HEK293 (cell line): Measurements from ENCODE around the gene MGST2.

Experiments
- ZNF133 ChIP-seq: fragments of 450-650 bp; formaldehyde crosslinking; IDR thresholded peaks from 2 replicates; pipeline ENCODE4 v1.5.1; 2016; ENCODE audit warnings: missing biosample characterization, missing genetic modification characterization
- ZNF169 ChIP-seq: fragments of 450-650 bp; formaldehyde crosslinking; IDR thresholded peaks from 2 replicates; pipeline ENCODE4 v1.5.1; 2016; ENCODE audit warnings: missing biosample characterization, missing genetic modification characterization
- ZNF629 ChIP-seq: fragments of 450-650 bp; formaldehyde crosslinking; IDR thresholded peaks from 2 replicates; pipeline ENCODE4 v1.5.1; 2017; ENCODE audit warnings: missing biosample characterization, missing genetic modification characterization
- ZSCAN16 ChIP-seq: fragments of 450-650 bp; formaldehyde crosslinking; IDR thresholded peaks from 2 replicates; pipeline ENCODE4 v1.5.1; 2016; ENCODE audit warnings: missing biosample characterization, missing genetic modification characterization
- TF ChIP-seq, protein P1 (sequence below): sonication (generic); formaldehyde crosslinking; IDR thresholded peaks from 2 replicates; pipeline ENCODE4 v1.8.1; 2022; ENCODE audit warnings: mild to moderate bottlenecking, moderate library complexity, missing genetic modification reagents
- TF ChIP-seq, protein P2 (sequence below): fragments of 450-650 bp; formaldehyde crosslinking; IDR thresholded peaks from 2 replicates; pipeline ENCODE4 v1.5.1; 2017; ENCODE audit warnings: missing biosample characterization, missing genetic modification characterization
- TF ChIP-seq, protein P3 (sequence below): fragments of 450-650 bp; formaldehyde crosslinking; IDR thresholded peaks from 2 replicates; pipeline ENCODE4 v1.5.1; 2016; ENCODE audit warnings: missing biosample characterization, missing genetic modification characterization

- TF ChIP-seq, protein P1, sequence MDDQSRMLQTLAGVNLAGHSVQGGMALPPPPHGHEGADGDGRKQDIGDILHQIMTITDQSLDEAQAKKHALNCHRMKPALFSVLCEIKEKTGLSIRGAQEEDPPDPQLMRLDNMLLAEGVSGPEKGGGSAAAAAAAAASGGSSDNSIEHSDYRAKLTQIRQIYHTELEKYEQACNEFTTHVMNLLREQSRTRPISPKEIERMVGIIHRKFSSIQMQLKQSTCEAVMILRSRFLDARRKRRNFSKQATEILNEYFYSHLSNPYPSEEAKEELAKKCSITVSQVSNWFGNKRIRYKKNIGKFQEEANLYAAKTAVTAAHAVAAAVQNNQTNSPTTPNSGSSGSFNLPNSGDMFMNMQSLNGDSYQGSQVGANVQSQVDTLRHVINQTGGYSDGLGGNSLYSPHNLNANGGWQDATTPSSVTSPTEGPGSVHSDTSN (CRISPR knock-in tag) = no peak
- TF ChIP-seq ZNF629 (tag by site-specific recombination) (no peak), ZSCAN16 (tag by site-specific recombination) (no peak), ZNF169 (no peak), ZNF133 (tag by site-specific recombination) (no peak)
- TF ChIP-seq, protein P2, sequence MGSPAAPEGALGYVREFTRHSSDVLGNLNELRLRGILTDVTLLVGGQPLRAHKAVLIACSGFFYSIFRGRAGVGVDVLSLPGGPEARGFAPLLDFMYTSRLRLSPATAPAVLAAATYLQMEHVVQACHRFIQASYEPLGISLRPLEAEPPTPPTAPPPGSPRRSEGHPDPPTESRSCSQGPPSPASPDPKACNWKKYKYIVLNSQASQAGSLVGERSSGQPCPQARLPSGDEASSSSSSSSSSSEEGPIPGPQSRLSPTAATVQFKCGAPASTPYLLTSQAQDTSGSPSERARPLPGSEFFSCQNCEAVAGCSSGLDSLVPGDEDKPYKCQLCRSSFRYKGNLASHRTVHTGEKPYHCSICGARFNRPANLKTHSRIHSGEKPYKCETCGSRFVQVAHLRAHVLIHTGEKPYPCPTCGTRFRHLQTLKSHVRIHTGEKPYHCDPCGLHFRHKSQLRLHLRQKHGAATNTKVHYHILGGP = no peak
- TF ChIP-seq, protein P3, sequence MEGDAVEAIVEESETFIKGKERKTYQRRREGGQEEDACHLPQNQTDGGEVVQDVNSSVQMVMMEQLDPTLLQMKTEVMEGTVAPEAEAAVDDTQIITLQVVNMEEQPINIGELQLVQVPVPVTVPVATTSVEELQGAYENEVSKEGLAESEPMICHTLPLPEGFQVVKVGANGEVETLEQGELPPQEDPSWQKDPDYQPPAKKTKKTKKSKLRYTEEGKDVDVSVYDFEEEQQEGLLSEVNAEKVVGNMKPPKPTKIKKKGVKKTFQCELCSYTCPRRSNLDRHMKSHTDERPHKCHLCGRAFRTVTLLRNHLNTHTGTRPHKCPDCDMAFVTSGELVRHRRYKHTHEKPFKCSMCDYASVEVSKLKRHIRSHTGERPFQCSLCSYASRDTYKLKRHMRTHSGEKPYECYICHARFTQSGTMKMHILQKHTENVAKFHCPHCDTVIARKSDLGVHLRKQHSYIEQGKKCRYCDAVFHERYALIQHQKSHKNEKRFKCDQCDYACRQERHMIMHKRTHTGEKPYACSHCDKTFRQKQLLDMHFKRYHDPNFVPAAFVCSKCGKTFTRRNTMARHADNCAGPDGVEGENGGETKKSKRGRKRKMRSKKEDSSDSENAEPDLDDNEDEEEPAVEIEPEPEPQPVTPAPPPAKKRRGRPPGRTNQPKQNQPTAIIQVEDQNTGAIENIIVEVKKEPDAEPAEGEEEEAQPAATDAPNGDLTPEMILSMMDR (tag by site-specific recombination) = no peak
Observed at GRCh38 chr4:139641218-139641617, 24.4 kb upstream of the MGST2 start.
